ENCODE data around the gene GBF1.
"Not testable (repeated sequence)": the region's sequence is repeated elsewhere in the genome, so short reads cannot be mapped to it uniquely, and the experiment has no call there.

GRCh38 chr10:102213599-102213998, 31.7 kb upstream of the GBF1 start:
- TF ChIP-seq CTCF (optimal IDR thresholded peaks at IDR 0.05 in 1 of 3, IDR thresholded peaks at IDR 0.05 in 1 of 3, conservative IDR thresholded peaks at IDR 0.05 in 1 of 3; ENCODE audit: extremely low read depth in 1 of 3, insufficient read depth in 2 of 3, low read length in 3 of 3); EZH2 (IDR thresholded peaks at IDR 0.05; ENCODE audit: low read length): not testable (repeated sequence)
